K562 (cell line): ENCODE data around the gene XPNPEP3. TPM values are rescaled to one million over a fixed set of nuclear protein-coding genes. Genes with fewer than 3 reads are reported as not detected.
A peak's percentile ranks its signal among the peaks of the same experiment; 100 is the strongest.

Source experiments
- ATAC-seq: fragments of 200-7000 bp; cut with Tn5 transposase; 3 replicates; pipeline ENCODE4 v1.9.1; 2020; ENCODE audit warnings: moderate library complexity
- BruUV-seq: library from RNA; stranded (reverse); fragments of 400-500 nt; replicated peaks from 2 replicates; lab custom pipeline; 2021; lab: Mats Ljungman, UMichigan
- CTCF ChIA-PET: fragments of 300-600 bp; formaldehyde crosslinking; extraction: SDS; loops from one replicate; lab custom pipeline; 2021; ENCODE audit warnings: low intra/inter-chr PET ratio; lab: Yijun Ruan, JAX
- POLR2A ChIA-PET: fragments of 300-600, 350-650 bp; sonication (Branson Sonifier 250); formaldehyde crosslinking; extraction: SDS; loops from one replicate; lab custom pipeline; 2021; ENCODE audit warnings: antibody characterized with exemption, inconsistent platforms; lab: Yijun Ruan, JAX
- DNase-seq, 4 experiments: peaks; one replicate each; pipeline versions ENCODE4 v3.0.0 to v3.0.0-alpha.2; 2011 to 2018; ENCODE audit warnings: low spot score in 3 of 4, mixed read lengths in 3 of 4; ENCODE audit errors: extremely low read depth in 1 of 4
- FAIRE-seq: peaks from 2 replicates; lab custom pipeline; 2011; peaks lifted over from hg19 to GRCh38; lab: Jason Lieb, UNC
- H2AFZ ChIP-seq: 2 replicates; pipeline ENCODE4 v1.6.0; 2011; ENCODE audit warnings: low read depth, low read length, control low read depth, inconsistent platforms
- H3K27ac ChIP-seq: fragments of 200-600 bp; 3 replicates; pipeline ENCODE4 v1.8.0; 2011; ENCODE audit warnings: low read depth, mild to moderate bottlenecking, control low read depth, inconsistent platforms, low read length, moderate library complexity, mixed read lengths; ENCODE audit errors: extremely low read depth
- H3K27me3 ChIP-seq, 2 experiments: fragments of 300-600 bp in 1 of 2; 2 replicates in 1 of 2; 3 replicates in 1 of 2; pipeline versions ENCODE4 v1.6.0 to v1.8.0; 2011; ENCODE audit warnings: inconsistent platforms in 2 of 2, low read length in 2 of 2, mild to moderate bottlenecking in 1 of 2, mixed read lengths in 1 of 2, moderate library complexity in 1 of 2; ENCODE audit not compliant: control insufficient read depth in 2 of 2, insufficient read depth in 2 of 2
- H3K36me3 ChIP-seq: fragments of 300-600 bp; 3 replicates; pipeline ENCODE4 v1.8.0; 2011; ENCODE audit warnings: mild to moderate bottlenecking, low read length, inconsistent platforms; ENCODE audit not compliant: control insufficient read depth, insufficient read depth
- H3K4me1 ChIP-seq, 2 experiments: fragments of 200-600 bp in 1 of 2; replicated peaks in 1 of 2; 2 replicates in 1 of 2; 3 replicates in 1 of 2; pipeline versions ENCODE4 v1.5.1 to v1.8.0; 2011; ENCODE audit warnings: inconsistent platforms in 2 of 2, low read length in 2 of 2, mild to moderate bottlenecking in 1 of 2, mixed read lengths in 1 of 2, moderate library complexity in 1 of 2; ENCODE audit not compliant: control insufficient read depth in 2 of 2, insufficient read depth in 2 of 2
- H3K4me2 ChIP-seq: 2 replicates; pipeline ENCODE4 v1.6.1; 2011; ENCODE audit warnings: low read length, control low read depth, inconsistent platforms, mixed read lengths; ENCODE audit not compliant: insufficient read depth
- H3K4me3 ChIP-seq: fragments of 200-600 bp; sonication (generic), shearing (Covaris generic); 2 replicates; pipeline ENCODE4 v1.5.1; 2016; ENCODE audit warnings: control low read depth, inconsistent platforms
- H3K79me2 ChIP-seq: fragments of 200-600 bp; 3 replicates; pipeline ENCODE4 v1.8.0; 2011; ENCODE audit warnings: low read length, inconsistent platforms; ENCODE audit not compliant: control insufficient read depth, insufficient read depth
- H3K9ac ChIP-seq, 2 experiments: 2 replicates each; pipeline versions ENCODE4 v1.6.0 to v1.6.1; 2011; ENCODE audit warnings: low read depth in 2 of 2, low read length in 2 of 2, control low read depth in 1 of 2, inconsistent platforms in 1 of 2, mild to moderate bottlenecking in 1 of 2, mixed read lengths in 1 of 2; ENCODE audit not compliant: insufficient read depth in 1 of 2
- H3K9me1 ChIP-seq: one replicate; pipeline ENCODE4 v1.6.0; 2011; ENCODE audit warnings: inconsistent platforms, mild to moderate bottlenecking, low read length, moderate library complexity; ENCODE audit not compliant: control insufficient read depth, insufficient read depth
- H3K9me3 ChIP-seq: replicated peaks from 2 replicates; pipeline ENCODE4 v1.5.1; 2011; ENCODE audit warnings: low read depth, low read length, inconsistent platforms; ENCODE audit not compliant: control insufficient read depth, insufficient read depth
- H4K20me1 ChIP-seq: replicated peaks from 2 replicates; pipeline ENCODE4 v1.6.1; 2011; ENCODE audit warnings: low read length, inconsistent platforms, mixed read lengths; ENCODE audit not compliant: control insufficient read depth, insufficient read depth
- AFF1 ChIP-seq, 2 experiments: fragments of 450-650 bp; IDR thresholded peaks; 2 replicates each; pipeline ENCODE4 v1.6.1; 2018; ENCODE audit warnings: mild to moderate bottlenecking in 2 of 2, low read depth in 1 of 2; ENCODE audit not compliant: partially characterized antibody in 2 of 2
- CBFB ChIP-seq: sonication (generic); formaldehyde crosslinking; IDR thresholded peaks from 2 replicates; pipeline ENCODE4 v1.4.0; 2020; ENCODE audit warnings: mild to moderate bottlenecking, missing genetic modification reagents
- CEBPB ChIP-seq: fragments of 450-650 bp; IDR thresholded peaks from 2 replicates; pipeline ENCODE4 v1.6.1; 2016; ENCODE audit warnings: missing genetic modification characterization, missing compliant biosample characterization
- CEBPG ChIP-seq, 3 experiments: fragments of 200-800 bp in 1 of 3; sonication (Bioruptor generic) in 1 of 3; sonication (generic) in 1 of 3; formaldehyde crosslinking in 1 of 3; IDR thresholded peaks in 2 of 3; conservative IDR thresholded peaks in 1 of 3; 2 replicates each; pipeline versions ENCODE4 v1.6.1 to v1.8.0; 2016 to 2022; ENCODE audit warnings: missing compliant biosample characterization in 2 of 3, missing genetic modification characterization in 2 of 3, mild to moderate bottlenecking in 1 of 3, missing genetic modification reagents in 1 of 3
- CHD2 ChIP-seq: IDR thresholded peaks from 2 replicates; pipeline ENCODE4 v1.6.1; 2011; ENCODE audit warnings: low read depth, low read length
- FOS ChIP-seq: IDR thresholded peaks from 3 replicates; pipeline ENCODE4 v1.6.1; 2011; ENCODE audit not compliant: insufficient read length; ENCODE audit errors: extremely low read depth
- HMBOX1 ChIP-seq: sonication (generic); IDR thresholded peaks from 2 replicates; pipeline ENCODE4 v1.6.1; 2016
- HNRNPUL1 ChIP-seq: fragments of 200-400 bp; formaldehyde crosslinking; IDR thresholded peaks from 2 replicates; pipeline ENCODE4 v1.6.1; 2017; ENCODE audit warnings: low read length
- HOMEZ ChIP-seq: fragments of 250-450 bp; sonication (Bioruptor Pico); IDR thresholded peaks from 2 replicates; pipeline ENCODE4 v1.4.0; 2020; ENCODE audit warnings: mild to moderate bottlenecking, moderate library complexity
- PURB ChIP-seq: sonication (generic); formaldehyde crosslinking; IDR thresholded peaks from 2 replicates; pipeline ENCODE4 v1.9.0; 2021; ENCODE audit warnings: low read depth, mild to moderate bottlenecking, missing genetic modification reagents
- RBM39 ChIP-seq: fragments of 200-400 bp; formaldehyde crosslinking; optimal IDR thresholded peaks from 2 replicates; pipeline ENCODE3; 2018; ENCODE audit warnings: low read depth, low read length
- SOX6 ChIP-seq: fragments of 450-650 bp; IDR thresholded peaks from 2 replicates; pipeline ENCODE4 v1.6.1; 2014; ENCODE audit warnings: mild to moderate bottlenecking
- STAT5A ChIP-seq: IDR thresholded peaks from 2 replicates; pipeline ENCODE4 v1.6.1; 2012; ENCODE audit warnings: low read length, inconsistent platforms, borderline replicate concordance
- TARDBP ChIP-seq: fragments of 450-650 bp; IDR thresholded peaks from 2 replicates; pipeline ENCODE4 v1.6.1; 2016
- TEAD4 ChIP-seq, 2 experiments: sonication (generic) in 1 of 2; formaldehyde crosslinking in 1 of 2; IDR thresholded peaks; 2 replicates each; pipeline versions ENCODE4 v1.6.1 to v1.8.0; 2012 to 2022; ENCODE audit warnings: borderline replicate concordance in 1 of 2, inconsistent platforms in 1 of 2, low read length in 1 of 2, mild to moderate bottlenecking in 1 of 2, missing genetic modification reagents in 1 of 2
- ZNF124 ChIP-seq: sonication (generic); formaldehyde crosslinking; IDR thresholded peaks from 2 replicates; pipeline ENCODE4 v1.8.1; 2022; ENCODE audit warnings: missing genetic modification reagents
- ZNF57 ChIP-seq: fragments of 450-650 bp; formaldehyde crosslinking; IDR thresholded peaks from 2 replicates; pipeline ENCODE4 v1.4.0; 2020; ENCODE audit warnings: mild to moderate bottlenecking, moderate library complexity
- WGBS: fragments of 100-300 bp; shearing (Covaris generic); methylation state at CpG from one replicate; pipeline ENCODE4 v1.1.6; 2016; ENCODE audit warnings: low coverage, mixed read lengths; ENCODE audit not compliant: insufficient coverage; ENCODE audit errors: missing lambda C conversion rate; 5-methylcytosine and 5-hydroxymethylcytosine counted together
- in situ Hi-C: fragments of 300-500 bp; cut with MboI; formaldehyde crosslinking; loops from 4 replicates; pipeline ENCODE4 v1.15.0; 2018; ENCODE audit warnings: inconsistent platforms, mixed read lengths
- intact Hi-C: fragments of 100-400 bp; cut with micrococcal nuclease; formaldehyde crosslinking; loops from 2 replicates; pipeline ENCODE4 v1.14.2; 2022
- polyA plus RNA-seq, 8 experiments: library from polyadenylated mRNA; depleted of rRNA in 4 of 8; stranded (reverse) in 5 of 8; unstranded in 3 of 8; fragments of >200 nt; fragmentation: Nextera tagmentation in 2 of 8; fragmentation: Illumina TruSeq in 1 of 8; extraction: Ambion mirVana in 2 of 8; extraction: Trizol in 1 of 8; gene quantifications; 2 replicates each; pipeline versions ENCODE4 v1.2.1 to v1.2.3, GENCODE V29; 2011 to 2014; ENCODE audit warnings: inconsistent platforms in 1 of 8, missing spikeins in 1 of 8
- total RNA-seq, 7 experiments: library from RNA; depleted of rRNA in 6 of 7; stranded (reverse); fragments of >200 nt in 6 of 7; fragmentation: Illumina TruSeq in 2 of 7; extraction: Trizol in 2 of 7; gene quantifications; 2 replicates each; pipeline versions ENCODE4 v1.2.1 to v1.2.3, GENCODE V29; 2011 to 2021; ENCODE audit warnings: low replicate concordance in 1 of 7

Gene XPNPEP3
- total and polyA plus RNA-seq, 9 of the 15 experiments (the other 6 are each of a cell fraction or from before 2014, with no cell fraction given) = 9.1 to 22.6 (median 15.6) TPM

GRCh38 chr22:40955571-40955970 lies 98.6 kb downstream of the XPNPEP3 start:
- ChIA-PET POLR2A (no interaction called here), CTCF (no interaction called here)
- Histone ChIP-seq H3K27me3 (no peaks in the 10 kb centered on the region), H3K4me3 (no peak overlapping the region), H3K36me3 (peaks cover 47% of the 10 kb centered on the region), H3K9ac (no peak overlapping the region), H2AFZ (no peak overlapping the region), H3K4me2 (no peak overlapping the region), H3K9me1 (no peaks in the 10 kb centered on the region), H3K4me1 (peaks cover 17 to 21% of the 10 kb centered on the region in 2 experiments; a peak in 4 of 5 replicates), H3K27ac (no peak overlapping the region), H3K79me2 (peaks cover 67% of the 10 kb centered on the region), H4K20me1 (no peaks in the 10 kb centered on the region; the same call in 1 of the 2 replicates), H3K9me3 (no peaks in the 10 kb centered on the region)
- 74% methylated on average over 3 of the region's 3 CpGs for WGBS
- no peak for ATAC-seq
- no TSS peak for BruUV-seq
- no peak for FAIRE-seq
- in situ Hi-C loops = loop anchor here (10.0 kb wide), 1 partner anchor 129 kb away; no protein-coding TSS in a partner anchor
- intact Hi-C loops = no loop called here
- DNase-seq = no peak
- TF ChIP-seq CEBPG (CRISPR knock-in tag; IDR thresholded peaks at IDR 0.05) (no peak), CEBPG (tag; conservative IDR thresholded peaks at IDR 0.05 in 1 of 2, IDR thresholded peaks at IDR 0.05 in 1 of 2) (peak in 1 of 2 experiments; percentile 22; a peak in 1 of 4 replicates), CEBPB (tag) (peak; percentile 63; the same call in 1 of the 2 replicates), TARDBP (no peak), HNRNPUL1 (no peak), AFF1 (IDR thresholded peaks at IDR 0.05; ENCODE audit: low read depth in 1 of 2, partially characterized antibody in 2 of 2) (no peak), TEAD4 (IDR thresholded peaks at IDR 0.05; ENCODE audit: low read length) (peak; percentile 11; the same call in 1 of the 2 replicates), TEAD4 (CRISPR knock-in tag; IDR thresholded peaks at IDR 0.05; ENCODE audit: borderline replicate concordance) (no peak), CBFB (CRISPR knock-in tag) (no peak), FOS (no peak), STAT5A (no peak), HMBOX1 (0 out of 2 replicates have a peak, but pooled peaks have one; percentile 28), RBM39 (no peak), PURB (no peak), HOMEZ (no peak), SOX6 (no peak), CHD2 (no peak), ZNF57 (CRISPR knock-in tag) (no peak), ZNF124 (CRISPR knock-in tag) (no peak)
